RWPE1 (cell line): ENCODE measurements around the gene DPYSL4.

ENCODE experiments used
- CTCF ChIA-PET: fragments of 350-600 bp; sonication (Branson Sonifier 250); formaldehyde crosslinking; extraction: SDS; loops from one replicate; lab custom pipeline; 2021; lab: Yijun Ruan, JAX
- POLR2A ChIA-PET: fragments of 400-600 bp; formaldehyde crosslinking; extraction: SDS; loops from one replicate; lab custom pipeline; 2020; ENCODE audit warnings: antibody characterized with exemption; ENCODE audit not compliant: low non-redundant PET; lab: Yijun Ruan, JAX
- DNase-seq: peaks from one replicate; pipeline ENCODE4 v3.0.0; 2012; ENCODE audit warnings: low spot score
- H3K27ac ChIP-seq: fragments of 450-650 bp; 2 replicates; pipeline ENCODE4 v1.5.1; 2017
- CTCF ChIP-seq: fragments of 450-650 bp; conservative IDR thresholded peaks from 2 replicates; pipeline ENCODE4 v1.5.1; 2017; ENCODE audit warnings: low read depth, mild to moderate bottlenecking

DPYSL4 gene

GRCh38 chr10:132144086-132144485 is 42.7 kb upstream of the DPYSL4 start:
- ChIA-PET CTCF (no interaction called here), POLR2A (no interaction called here)
- no peak for TF ChIP-seq CTCF
- H3K27ac ChIP-seq, result no peak overlapping the region
- DNase-seq, result no peak

- H3K27ac ChIP-seq, result no peak overlapping the region
- no peak for DNase-seq
- ChIA-PET CTCF (interaction anchor here (0.6 to 1.0 kb wide), 3 partner anchors 14 to 123 kb away, joined by 3 read pairs; no protein-coding TSS in a partner anchor), POLR2A (no interaction called here)
- TF ChIP-seq CTCF, result no peak
Measured at GRCh38 chr10:132145002-132145401, 41.7 kb upstream of the DPYSL4 start.

- CTCF ChIA-PET, result interaction anchor here (0.6 to 1.0 kb wide), 3 partner anchors 14 to 123 kb away, joined by 3 read pairs; no protein-coding TSS in a partner anchor
- no peak for TF ChIP-seq CTCF
- no peak for DNase-seq
- no peak overlapping the region for H3K27ac ChIP-seq
- POLR2A ChIA-PET, result no interaction called here
Measured at GRCh38 chr10:132145521-132146185, 41.1 kb upstream of the DPYSL4 start.

GRCh38 chr10:132146271-132146671 is 40.5 kb upstream of the DPYSL4 start:
- ChIA-PET CTCF (no interaction called here), POLR2A (no interaction called here)
- DNase-seq, result no peak

GRCh38 chr10:132146941-132147915 is 39.5 kb upstream of the DPYSL4 start:
- no peak overlapping the region for H3K27ac ChIP-seq
- POLR2A ChIA-PET, result no interaction called here
- TF ChIP-seq CTCF, result no peak
- no peak for DNase-seq
- CTCF ChIA-PET, result interaction anchor here (1.2 kb wide), 1 partner anchor 124 kb away, joined by 3 read pairs; no protein-coding TSS in a partner anchor

More at GRCh38 chr10:132146271-132146671, 40.5 kb upstream of the DPYSL4 start:
- H3K27ac ChIP-seq, result no peak overlapping the region
- TF ChIP-seq CTCF, result no peak
